HEK293 (cell line): ENCODE data around the gene CCNI2.

ENCODE experiments used
- CTCF ChIA-PET: fragments of 350-600 bp; formaldehyde crosslinking; extraction: SDS; loops from one replicate; lab custom pipeline; 2021; ENCODE audit warnings: antibody characterized with exemption; lab: Yijun Ruan, JAX
- POLR2A ChIA-PET: fragments of 300-600 bp; formaldehyde crosslinking; extraction: SDS; loops from one replicate; lab custom pipeline; 2020; ENCODE audit warnings: antibody characterized with exemption, inconsistent platforms; lab: Yijun Ruan, JAX
- H3K27ac ChIP-seq: fragments of 200-500 bp; sonication (Bioruptor generic); 2 replicates; pipeline ENCODE4 v1.5.1; 2014; ENCODE audit warnings: low read depth, low read length, control low read depth, inconsistent platforms; ENCODE audit errors: extremely low read depth
- H3K36me3 ChIP-seq, 2 experiments: fragments of 200-500 bp in 1 of 2; sonication (Bioruptor generic) in 1 of 2; 1 replicate in 1 of 2; 2 replicates in 1 of 2; pipeline ENCODE4 v1.5.1; 2014 to 2017; ENCODE audit warnings: inconsistent platforms in 2 of 2, low read length in 2 of 2; ENCODE audit not compliant: control insufficient read depth in 2 of 2, insufficient read depth in 1 of 2
- H3K4me1 ChIP-seq: fragments of 200-500 bp; sonication (Bioruptor generic); 2 replicates; pipeline ENCODE4 v1.5.1; 2014; ENCODE audit warnings: mild to moderate bottlenecking, low read length, inconsistent platforms; ENCODE audit not compliant: control insufficient read depth, insufficient read depth
- H3K4me3 ChIP-seq: 2 replicates; pipeline ENCODE4 v1.5.1; 2011; ENCODE audit warnings: low read depth, mild to moderate bottlenecking, control low read depth, low read length, moderate library complexity
- H3K9me3 ChIP-seq: fragments of 200-500 bp; sonication (Bioruptor generic); 2 replicates; pipeline ENCODE4 v1.5.1; 2014; ENCODE audit warnings: low read depth, low read length, inconsistent platforms; ENCODE audit not compliant: control insufficient read depth, insufficient read depth
- BCL11B ChIP-seq: fragments of 450-650 bp; formaldehyde crosslinking; IDR thresholded peaks from 2 replicates; pipeline ENCODE4 v1.5.1; 2016; ENCODE audit warnings: low read depth, missing biosample characterization, missing genetic modification characterization
- CTCF ChIP-seq: fragments of 450-650 bp; formaldehyde crosslinking; IDR thresholded peaks from 2 replicates; pipeline ENCODE4 v1.5.1; 2016; ENCODE audit warnings: missing biosample characterization, missing genetic modification characterization
- KLF10 ChIP-seq: fragments of 450-650 bp; IDR thresholded peaks from 2 replicates; pipeline ENCODE4 v1.5.1; 2018; ENCODE audit warnings: missing biosample characterization, mild to moderate bottlenecking, missing genetic modification characterization
- OVOL3 ChIP-seq: fragments of 450-650 bp; formaldehyde crosslinking; IDR thresholded peaks from 2 replicates; pipeline ENCODE4 v1.5.1; 2016; ENCODE audit warnings: missing biosample characterization, missing genetic modification characterization
- SCRT2 ChIP-seq: fragments of 450-650 bp; formaldehyde crosslinking; IDR thresholded peaks from 2 replicates; pipeline ENCODE4 v1.5.1; 2016; ENCODE audit warnings: missing biosample characterization, missing genetic modification characterization
- ZFP3 ChIP-seq: fragments of 450-650 bp; formaldehyde crosslinking; IDR thresholded peaks from 2 replicates; pipeline ENCODE4 v1.5.1; 2016; ENCODE audit warnings: low read depth, missing biosample characterization, missing genetic modification characterization
- ZNF157 ChIP-seq: fragments of 450-650 bp; formaldehyde crosslinking; IDR thresholded peaks from 2 replicates; pipeline ENCODE4 v1.5.1; 2016; ENCODE audit warnings: missing biosample characterization, missing genetic modification characterization
- ZNF169 ChIP-seq: fragments of 450-650 bp; formaldehyde crosslinking; IDR thresholded peaks from 2 replicates; pipeline ENCODE4 v1.5.1; 2016; ENCODE audit warnings: missing biosample characterization, missing genetic modification characterization
- ZNF184 ChIP-seq: fragments of 450-650 bp; IDR thresholded peaks from 2 replicates; pipeline ENCODE4 v1.5.1; 2018; ENCODE audit warnings: missing biosample characterization, mild to moderate bottlenecking, missing genetic modification characterization
- ZNF202 ChIP-seq: fragments of 450-650 bp; formaldehyde crosslinking; IDR thresholded peaks from 2 replicates; pipeline ENCODE4 v1.5.1; 2016; ENCODE audit warnings: missing biosample characterization, missing genetic modification characterization, borderline replicate concordance
- ZNF221 ChIP-seq: fragments of 450-650 bp; formaldehyde crosslinking; IDR thresholded peaks from 2 replicates; pipeline ENCODE4 v1.5.1; 2017; ENCODE audit warnings: missing biosample characterization, missing genetic modification characterization, borderline replicate concordance
- ZNF23 ChIP-seq: fragments of 450-650 bp; formaldehyde crosslinking; IDR thresholded peaks from 2 replicates; pipeline ENCODE4 v1.5.1; 2016; ENCODE audit warnings: missing biosample characterization, missing genetic modification characterization, borderline replicate concordance
- ZNF423 ChIP-seq: fragments of 450-650 bp; formaldehyde crosslinking; IDR thresholded peaks from 2 replicates; pipeline ENCODE4 v1.5.1; 2016; ENCODE audit warnings: missing biosample characterization, missing genetic modification characterization
- ZNF510 ChIP-seq: fragments of 450-650 bp; formaldehyde crosslinking; IDR thresholded peaks from 2 replicates; pipeline ENCODE4 v1.5.1; 2018; ENCODE audit warnings: mild to moderate bottlenecking, missing genetic modification characterization, missing biosample characterization; ENCODE audit not compliant: insufficient replicate concordance
- ZNF791 ChIP-seq: fragments of 450-650 bp; formaldehyde crosslinking; IDR thresholded peaks from 2 replicates; pipeline ENCODE4 v1.5.1; 2016; ENCODE audit warnings: missing biosample characterization, missing genetic modification characterization
- TF ChIP-seq, protein P1 (sequence below): fragments of 450-650 bp; formaldehyde crosslinking; IDR thresholded peaks from 2 replicates; pipeline ENCODE4 v1.5.1; 2016; ENCODE audit warnings: missing biosample characterization, missing genetic modification characterization, borderline replicate concordance
- TF ChIP-seq, protein P2 (sequence below): fragments of 450-650 bp; formaldehyde crosslinking; IDR thresholded peaks from 2 replicates; pipeline ENCODE4 v1.5.1; 2016; ENCODE audit warnings: missing biosample characterization, missing genetic modification characterization
- TF ChIP-seq, protein P3 (sequence below): fragments of 450-650 bp; formaldehyde crosslinking; IDR thresholded peaks from 2 replicates; pipeline ENCODE4 v1.5.1; 2016; ENCODE audit warnings: missing biosample characterization, missing genetic modification characterization

CCNI2 gene

GRCh38 chr5:132782101-132782500, 34.9 kb downstream of the CCNI2 start:
- no peaks in the 10 kb centered on the region for H3K9me3 ChIP-seq
- H3K4me1 ChIP-seq, result no peaks in the 10 kb centered on the region
- TF ChIP-seq, protein P1, sequence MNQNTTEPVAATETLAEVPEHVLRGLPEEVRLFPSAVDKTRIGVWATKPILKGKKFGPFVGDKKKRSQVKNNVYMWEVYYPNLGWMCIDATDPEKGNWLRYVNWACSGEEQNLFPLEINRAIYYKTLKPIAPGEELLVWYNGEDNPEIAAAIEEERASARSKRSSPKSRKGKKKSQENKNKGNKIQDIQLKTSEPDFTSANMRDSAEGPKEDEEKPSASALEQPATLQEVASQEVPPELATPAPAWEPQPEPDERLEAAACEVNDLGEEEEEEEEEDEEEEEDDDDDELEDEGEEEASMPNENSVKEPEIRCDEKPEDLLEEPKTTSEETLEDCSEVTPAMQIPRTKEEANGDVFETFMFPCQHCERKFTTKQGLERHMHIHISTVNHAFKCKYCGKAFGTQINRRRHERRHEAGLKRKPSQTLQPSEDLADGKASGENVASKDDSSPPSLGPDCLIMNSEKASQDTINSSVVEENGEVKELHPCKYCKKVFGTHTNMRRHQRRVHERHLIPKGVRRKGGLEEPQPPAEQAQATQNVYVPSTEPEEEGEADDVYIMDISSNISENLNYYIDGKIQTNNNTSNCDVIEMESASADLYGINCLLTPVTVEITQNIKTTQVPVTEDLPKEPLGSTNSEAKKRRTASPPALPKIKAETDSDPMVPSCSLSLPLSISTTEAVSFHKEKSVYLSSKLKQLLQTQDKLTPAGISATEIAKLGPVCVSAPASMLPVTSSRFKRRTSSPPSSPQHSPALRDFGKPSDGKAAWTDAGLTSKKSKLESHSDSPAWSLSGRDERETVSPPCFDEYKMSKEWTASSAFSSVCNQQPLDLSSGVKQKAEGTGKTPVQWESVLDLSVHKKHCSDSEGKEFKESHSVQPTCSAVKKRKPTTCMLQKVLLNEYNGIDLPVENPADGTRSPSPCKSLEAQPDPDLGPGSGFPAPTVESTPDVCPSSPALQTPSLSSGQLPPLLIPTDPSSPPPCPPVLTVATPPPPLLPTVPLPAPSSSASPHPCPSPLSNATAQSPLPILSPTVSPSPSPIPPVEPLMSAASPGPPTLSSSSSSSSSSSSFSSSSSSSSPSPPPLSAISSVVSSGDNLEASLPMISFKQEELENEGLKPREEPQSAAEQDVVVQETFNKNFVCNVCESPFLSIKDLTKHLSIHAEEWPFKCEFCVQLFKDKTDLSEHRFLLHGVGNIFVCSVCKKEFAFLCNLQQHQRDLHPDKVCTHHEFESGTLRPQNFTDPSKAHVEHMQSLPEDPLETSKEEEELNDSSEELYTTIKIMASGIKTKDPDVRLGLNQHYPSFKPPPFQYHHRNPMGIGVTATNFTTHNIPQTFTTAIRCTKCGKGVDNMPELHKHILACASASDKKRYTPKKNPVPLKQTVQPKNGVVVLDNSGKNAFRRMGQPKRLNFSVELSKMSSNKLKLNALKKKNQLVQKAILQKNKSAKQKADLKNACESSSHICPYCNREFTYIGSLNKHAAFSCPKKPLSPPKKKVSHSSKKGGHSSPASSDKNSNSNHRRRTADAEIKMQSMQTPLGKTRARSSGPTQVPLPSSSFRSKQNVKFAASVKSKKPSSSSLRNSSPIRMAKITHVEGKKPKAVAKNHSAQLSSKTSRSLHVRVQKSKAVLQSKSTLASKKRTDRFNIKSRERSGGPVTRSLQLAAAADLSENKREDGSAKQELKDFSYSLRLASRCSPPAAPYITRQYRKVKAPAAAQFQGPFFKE (tag by site-specific recombination), result no peak
- 0 out of 2 replicates have a peak, but pooled peaks have one; percentile 53 for TF ChIP-seq ZNF157 (tag by site-specific recombination)
- H3K36me3 ChIP-seq, result no peaks in the 10 kb centered on the region
- ChIA-PET CTCF (interaction anchor here (0.7 to 1.1 kb wide), 2 partner anchors 28 to 30 kb away, joined by 3 to 7 read pairs; no protein-coding TSS in a partner anchor), POLR2A (interaction anchor here (1.0 kb wide), 1 partner anchor 44 kb away, joined by 3 read pairs; the partner anchor contains the start of gene KIF3A)
- H3K27ac ChIP-seq, result no peak overlapping the region
- H3K4me3 ChIP-seq, result no peak overlapping the region

DNA sequence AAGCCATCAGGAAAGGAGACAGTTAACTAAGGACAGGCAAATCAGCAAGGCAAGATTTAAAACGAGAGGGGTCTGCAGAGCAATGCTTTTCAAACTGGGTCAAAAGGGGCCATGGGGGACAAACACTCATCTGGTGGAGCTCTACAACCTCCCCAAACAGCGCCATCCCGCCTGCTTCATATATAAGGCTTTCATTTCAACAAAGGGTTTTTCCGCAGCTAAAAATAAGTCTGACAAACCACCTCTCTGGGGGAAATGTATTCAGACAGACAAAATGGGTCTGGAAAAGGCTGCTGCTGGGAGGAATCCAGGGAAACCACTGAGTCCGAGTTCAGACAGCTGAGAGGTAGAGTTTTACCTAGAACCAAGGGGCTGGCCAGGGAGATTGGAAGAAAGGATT, 38.1 kb downstream of the CCNI2 start:
- CTCF ChIA-PET, result interaction anchor here (1.0 kb wide), 1 partner anchor 31 kb away, joined by 3 read pairs; no protein-coding TSS in a partner anchor
- Histone ChIP-seq H3K36me3 (no peaks in the 10 kb centered on the region), H3K9me3 (no peaks in the 10 kb centered on the region), H3K27ac (no peak overlapping the region), H3K4me3 (no peak overlapping the region), H3K4me1 (no peaks in the 10 kb centered on the region)
- POLR2A ChIA-PET, result no interaction called here
- TF ChIP-seq ZNF791 (tag by site-specific recombination) (no peak), ZNF202 (no peak), ZFP3 (no peak)

GRCh38 chr5:132785864-132786263, 38.6 kb downstream of the CCNI2 start:
- Histone ChIP-seq H3K36me3 (no peaks in the 10 kb centered on the region), H3K4me1 (no peaks in the 10 kb centered on the region), H3K4me3 (no peak overlapping the region), H3K27ac (no peak overlapping the region), H3K9me3 (no peaks in the 10 kb centered on the region)
- no peak for TF ChIP-seq ZNF23
- TF ChIP-seq SCRT2 (tag by site-specific recombination), result peak; percentile 53; the same call in 1 of the 2 replicates
- CTCF ChIA-PET, result interaction anchor here (1.0 kb wide), 1 partner anchor 32 kb away, joined by 3 read pairs; no protein-coding TSS in a partner anchor
- POLR2A ChIA-PET, result no interaction called here

DNA sequence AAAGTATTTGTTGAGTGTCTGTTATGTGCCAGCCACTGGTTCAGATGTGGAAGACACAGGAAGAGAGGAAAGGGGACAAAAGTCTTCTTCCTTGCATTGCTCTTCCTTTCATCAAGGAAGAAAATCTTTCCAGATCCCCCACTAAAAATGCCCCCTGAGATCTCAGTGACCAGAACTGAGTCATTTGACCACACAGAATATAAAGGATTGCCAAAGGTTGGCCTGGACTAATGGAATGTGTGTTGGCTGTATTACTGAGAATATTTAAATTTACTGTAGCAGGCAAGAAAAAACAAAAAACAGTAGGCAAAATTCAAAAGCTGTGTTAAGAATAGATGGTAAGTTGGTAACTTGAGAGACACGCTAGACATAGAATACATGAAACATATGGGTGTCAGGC, 39.9 kb downstream of the CCNI2 start:
- H3K36me3 ChIP-seq, result no peaks in the 10 kb centered on the region
- H3K27ac ChIP-seq, result no peak overlapping the region
- H3K4me3 ChIP-seq, result no peak overlapping the region
- ChIA-PET POLR2A (interaction anchor here (0.8 kb wide), 1 partner anchor 11 kb away, joined by 3 read pairs; no protein-coding TSS in a partner anchor), CTCF (interaction anchor here (0.6 kb wide), 1 partner anchor 225 kb away, joined by 4 read pairs; no protein-coding TSS in a partner anchor)
- H3K9me3 ChIP-seq, result no peaks in the 10 kb centered on the region
- no peaks in the 10 kb centered on the region for H3K4me1 ChIP-seq
- TF ChIP-seq ZNF184 (tag by site-specific recombination), result no peak
- no peak for TF ChIP-seq ZNF169 (tag by site-specific recombination)
- no peak for TF ChIP-seq ZNF221
- TF ChIP-seq BCL11B (tag by site-specific recombination), result no peak
- TF ChIP-seq KLF10 (tag by site-specific recombination), result no peak
- TF ChIP-seq, protein P2, sequence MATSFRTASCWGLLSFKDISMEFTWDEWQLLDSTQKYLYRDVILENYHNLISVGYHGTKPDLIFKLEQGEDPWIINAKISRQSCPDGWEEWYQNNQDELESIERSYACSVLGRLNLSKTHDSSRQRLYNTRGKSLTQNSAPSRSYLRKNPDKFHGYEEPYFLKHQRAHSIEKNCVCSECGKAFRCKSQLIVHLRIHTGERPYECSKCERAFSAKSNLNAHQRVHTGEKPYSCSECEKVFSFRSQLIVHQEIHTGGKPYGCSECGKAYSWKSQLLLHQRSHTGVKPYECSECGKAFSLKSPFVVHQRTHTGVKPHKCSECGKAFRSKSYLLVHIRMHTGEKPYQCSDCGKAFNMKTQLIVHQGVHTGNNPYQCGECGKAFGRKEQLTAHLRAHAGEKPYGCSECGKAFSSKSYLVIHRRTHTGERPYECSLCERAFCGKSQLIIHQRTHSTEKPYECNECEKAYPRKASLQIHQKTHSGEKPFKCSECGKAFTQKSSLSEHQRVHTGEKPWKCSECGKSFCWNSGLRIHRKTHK (tag by site-specific recombination), result no peak
- TF ChIP-seq, protein P3, sequence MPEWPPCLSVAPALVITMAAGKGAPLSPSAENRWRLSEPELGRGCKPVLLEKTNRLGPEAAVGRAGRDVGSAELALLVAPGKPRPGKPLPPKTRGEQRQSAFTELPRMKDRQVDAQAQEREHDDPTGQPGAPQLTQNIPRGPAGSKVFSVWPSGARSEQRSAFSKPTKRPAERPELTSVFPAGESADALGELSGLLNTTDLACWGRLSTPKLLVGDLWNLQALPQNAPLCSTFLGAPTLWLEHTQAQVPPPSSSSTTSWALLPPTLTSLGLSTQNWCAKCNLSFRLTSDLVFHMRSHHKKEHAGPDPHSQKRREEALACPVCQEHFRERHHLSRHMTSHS (tag by site-specific recombination), result no peak
- no peak for TF ChIP-seq CTCF (tag by site-specific recombination)
- TF ChIP-seq OVOL3, result no peak
- TF ChIP-seq ZNF510 (tag by site-specific recombination), result no peak
- no peak for TF ChIP-seq ZNF423 (tag by site-specific recombination)
